ENCODE data around the gene ZNF775.

ZNF775 gene

GRCh38 chr7:150398108-150398964 lies 19.2 kb downstream of the ZNF775 start:
- no peak for TF ChIP-seq CTCF (IDR thresholded peaks at IDR 0.05; ENCODE audit: control insufficient read depth, insufficient read depth, low read depth, low read length, missing control alignments)
- DNase-seq (ENCODE audit: low read depth): no peak
- no peak overlapping the region for H3K4me3 ChIP-seq (ENCODE audit: control insufficient read depth, low read depth, low read length)

GRCh38 chr7:150398965-150399320 lies 19.8 kb downstream of the ZNF775 start:
- TF ChIP-seq CTCF (IDR thresholded peaks at IDR 0.05; ENCODE audit: control insufficient read depth, insufficient read depth, low read depth, low read length, missing control alignments): no peak
- H3K4me3 ChIP-seq (ENCODE audit: control insufficient read depth, low read depth, low read length): no peak overlapping the region
- no peak for DNase-seq (ENCODE audit: low read depth)

- no peak for TF ChIP-seq CTCF (IDR thresholded peaks at IDR 0.05; ENCODE audit: control insufficient read depth, insufficient read depth, low read depth, low read length, missing control alignments)
- DNase-seq (ENCODE audit: low read depth): no peak
- no peak overlapping the region for H3K4me3 ChIP-seq (ENCODE audit: control insufficient read depth, low read depth, low read length)
These were observed 20.4 kb downstream of the ZNF775 start for GRCh38 chr7:150399421-150400007.

- no peak overlapping the region for H3K4me3 ChIP-seq (ENCODE audit: control insufficient read depth, low read depth, low read length)
- no peak for DNase-seq (ENCODE audit: low read depth)
- no peak for TF ChIP-seq CTCF (IDR thresholded peaks at IDR 0.05; ENCODE audit: control insufficient read depth, insufficient read depth, low read depth, low read length, missing control alignments)
These were observed 21.1 kb downstream of the ZNF775 start for GRCh38 chr7:150400008-150400787.

GRCh38 chr7:150400788-150401423 lies 21.8 kb downstream of the ZNF775 start:
- TF ChIP-seq CTCF (IDR thresholded peaks at IDR 0.05; ENCODE audit: control insufficient read depth, insufficient read depth, low read depth, low read length, missing control alignments): no peak
- DNase-seq (ENCODE audit: low read depth): no peak
- H3K4me3 ChIP-seq (ENCODE audit: control insufficient read depth, low read depth, low read length): no peak overlapping the region

- TF ChIP-seq CTCF (IDR thresholded peaks at IDR 0.05; ENCODE audit: control insufficient read depth, insufficient read depth, low read depth, low read length, missing control alignments): no peak
These were observed 22.3 kb downstream of the ZNF775 start for GRCh38 chr7:150401424-150401790.

More at GRCh38 chr7:150401424-150401790, 22.3 kb downstream of the ZNF775 start:
- no peak for DNase-seq (ENCODE audit: low read depth)
- no peak overlapping the region for H3K4me3 ChIP-seq (ENCODE audit: control insufficient read depth, low read depth, low read length)

Measured in AG09309 (cell line).